Mammary epithelial cell (primary cell): ENCODE data around the gene HELZ2.

ENCODE experiments used
- CTCF ChIP-seq, 2 donors: IDR thresholded peaks in 1 of 2; conservative IDR thresholded peaks in 1 of 2; 2 replicates each; pipeline ENCODE4 v1.5.1; 2011 to 2012; ENCODE audit warnings: inconsistent platforms in 2 of 2, low read length in 2 of 2, mild to moderate bottlenecking in 2 of 2, control low read depth in 1 of 2, low read depth in 1 of 2; ENCODE audit not compliant: insufficient read depth in 1 of 2; ENCODE audit errors: extremely low read depth in 1 of 2
- EZH2 ChIP-seq: IDR thresholded peaks from 2 replicates; pipeline ENCODE4 v1.6.1; 2012; ENCODE audit warnings: low read length, inconsistent platforms, borderline replicate concordance

- peak; percentile 81 to 83 for TF ChIP-seq CTCF (conservative IDR thresholded peaks at IDR 0.05 in 1 of 2, IDR thresholded peaks at IDR 0.05 in 1 of 2; ENCODE audit: extremely low read depth in 1 of 2, insufficient read depth in 1 of 2, low read depth in 1 of 2, low read length in 2 of 2)
- no peak for TF ChIP-seq EZH2
Observed at GRCh38 chr20:63580796-63581461, 6.9 kb upstream of the HELZ2 start.
